HT-29 (cell line): Measurements from ENCODE around the gene PCDHB9. TPM values are rescaled to one million over a fixed set of nuclear protein-coding genes. Genes with fewer than 3 reads are reported as not detected.
"Not testable (repeated sequence)": the region's sequence is repeated elsewhere in the genome, so short reads cannot be mapped to it uniquely, and the experiment has no call there.

Experiments used
- DNase-seq: peaks from one replicate; pipeline ENCODE4 v3.0.0-alpha.2; 2015; ENCODE audit warnings: low spot score
- total RNA-seq: library from RNA; depleted of rRNA; stranded (reverse); fragments of >200 nt; shearing (Covaris generic); gene quantifications from 2 replicates; pipeline ENCODE4 v1.2.3, GENCODE V29; 2014; rRNA removed

The PCDHB9 gene
- 0.03 and 0.25 TPM in 2 replicates for total RNA-seq

DNA sequence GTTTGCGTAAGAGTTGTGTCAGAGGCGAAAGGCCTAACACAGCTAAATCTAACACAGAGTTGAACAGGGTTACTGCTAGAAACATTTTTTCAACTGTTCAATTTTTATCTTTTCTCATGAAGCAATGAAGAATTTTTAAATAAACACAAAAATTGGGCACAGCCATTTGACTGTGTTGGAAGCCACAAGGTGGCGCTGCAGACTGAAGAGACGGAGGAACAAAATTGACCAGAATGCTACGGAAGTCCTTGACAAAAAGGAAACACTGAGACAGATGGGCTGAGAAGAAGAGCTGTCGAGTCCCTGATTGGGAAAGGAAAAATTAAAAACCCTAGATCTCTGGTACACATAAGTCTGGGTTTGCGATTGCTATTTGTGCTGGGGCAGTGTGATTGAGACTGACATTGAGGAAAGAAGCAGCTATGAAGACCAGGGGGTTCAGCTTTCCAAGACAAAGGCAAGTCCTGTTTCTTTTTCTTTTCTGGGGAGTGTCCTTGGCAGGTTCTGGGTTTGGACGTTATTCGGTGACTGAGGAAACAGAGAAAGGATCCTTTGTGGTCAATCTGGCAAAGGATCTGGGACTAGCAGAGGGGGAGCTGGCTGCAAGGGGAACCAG lies at the start of gene PCDHB9:
Gene PCDHB9 (plus strand): TSS at position 265 of the 616 bp plus-strand sequence. CDS start 158 bp downstream, at position 423.
- no peak for DNase-seq

DNA sequence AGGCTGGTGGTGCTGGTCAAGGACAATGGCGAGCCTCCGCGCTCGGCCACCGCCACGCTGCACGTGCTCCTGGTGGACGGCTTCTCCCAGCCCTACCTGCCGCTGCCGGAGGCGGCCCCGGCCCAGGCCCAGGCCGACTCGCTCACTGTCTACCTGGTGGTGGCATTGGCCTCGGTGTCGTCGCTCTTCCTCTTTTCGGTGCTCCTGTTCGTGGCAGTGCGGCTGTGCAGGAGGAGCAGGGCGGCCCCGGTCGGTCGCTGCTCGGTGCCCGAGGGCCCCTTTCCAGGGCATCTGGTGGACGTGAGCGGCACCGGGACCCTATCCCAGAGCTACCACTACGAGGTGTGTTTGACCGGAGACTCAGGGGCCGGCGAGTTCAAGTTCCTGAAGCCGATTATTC lies 49.6 kb upstream of the PCDHB9 start:
- DNase-seq: not testable (repeated sequence)

DNA sequence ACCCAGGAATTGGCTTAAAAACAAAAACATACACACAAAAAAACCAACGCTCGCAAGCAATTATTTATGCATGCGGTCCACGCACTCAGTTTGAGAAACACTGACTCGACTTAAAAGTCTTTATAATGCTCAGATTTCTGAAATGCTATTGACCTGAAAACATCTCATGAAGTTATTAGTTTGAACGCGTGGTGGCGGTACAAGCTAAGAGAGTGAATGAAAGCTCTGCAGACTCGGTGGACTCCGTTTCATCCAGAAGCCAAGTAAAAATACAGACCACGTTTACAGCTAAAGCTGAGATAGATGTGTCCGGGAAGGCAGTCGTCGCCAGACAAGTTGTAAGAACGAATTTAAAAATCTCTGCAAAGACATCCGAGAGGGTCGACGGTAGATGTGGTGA lies 37.1 kb upstream of the PCDHB9 start, which contains the start of gene PCDHB6:
Gene PCDHB6 (plus strand): TSS at position 246 of the 400 bp plus-strand sequence. CDS start 201 bp downstream, outside the sequence.
- no peak for DNase-seq

DNA sequence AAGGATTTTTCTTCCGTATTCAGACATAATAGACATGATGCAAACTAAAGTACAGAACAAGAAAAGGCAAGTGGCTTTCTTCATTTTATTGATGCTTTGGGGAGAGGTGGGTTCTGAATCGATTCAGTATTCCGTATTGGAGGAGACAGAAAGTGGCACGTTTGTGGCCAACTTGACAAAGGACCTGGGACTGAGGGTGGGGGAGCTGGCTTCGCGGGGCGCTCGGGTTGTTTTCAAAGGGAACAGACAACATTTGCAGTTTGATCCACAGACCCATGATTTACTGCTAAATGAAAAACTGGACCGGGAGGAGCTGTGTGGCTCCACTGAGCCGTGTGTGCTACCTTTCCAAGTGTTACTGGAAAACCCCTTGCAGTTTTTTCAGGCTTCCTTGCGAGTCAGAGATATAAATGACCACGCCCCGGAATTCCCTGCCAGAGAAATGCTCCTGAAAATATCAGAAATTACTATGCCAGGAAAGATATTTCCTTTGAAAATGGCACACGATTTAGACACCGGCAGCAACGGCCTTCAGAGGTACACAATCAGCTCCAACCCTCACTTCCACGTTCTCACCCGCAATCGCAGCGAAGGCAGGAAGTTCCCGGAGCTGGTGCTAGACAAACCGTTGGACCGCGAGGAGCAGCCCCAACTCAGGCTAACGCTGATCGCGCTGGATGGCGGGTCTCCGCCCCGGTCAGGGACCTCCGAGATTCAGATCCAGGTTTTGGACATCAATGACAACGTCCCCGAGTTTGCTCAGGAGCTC lies 36.6 kb upstream of the PCDHB9 start:
- DNase-seq: no peak

DNA sequence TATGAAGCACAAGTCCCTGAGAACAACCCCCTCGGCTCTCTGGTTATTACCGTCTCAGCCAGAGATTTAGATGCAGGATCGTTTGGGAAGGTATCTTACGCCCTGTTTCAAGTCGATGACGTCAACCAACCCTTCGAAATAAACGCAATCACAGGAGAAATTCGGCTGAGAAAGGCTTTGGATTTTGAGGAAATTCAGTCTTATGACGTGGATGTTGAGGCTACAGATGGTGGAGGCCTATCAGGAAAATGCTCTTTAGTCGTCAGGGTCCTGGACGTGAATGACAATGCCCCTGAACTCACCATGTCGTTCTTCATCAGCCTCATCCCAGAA lies 36.0 kb upstream of the PCDHB9 start:
- no peak for DNase-seq

DNA sequence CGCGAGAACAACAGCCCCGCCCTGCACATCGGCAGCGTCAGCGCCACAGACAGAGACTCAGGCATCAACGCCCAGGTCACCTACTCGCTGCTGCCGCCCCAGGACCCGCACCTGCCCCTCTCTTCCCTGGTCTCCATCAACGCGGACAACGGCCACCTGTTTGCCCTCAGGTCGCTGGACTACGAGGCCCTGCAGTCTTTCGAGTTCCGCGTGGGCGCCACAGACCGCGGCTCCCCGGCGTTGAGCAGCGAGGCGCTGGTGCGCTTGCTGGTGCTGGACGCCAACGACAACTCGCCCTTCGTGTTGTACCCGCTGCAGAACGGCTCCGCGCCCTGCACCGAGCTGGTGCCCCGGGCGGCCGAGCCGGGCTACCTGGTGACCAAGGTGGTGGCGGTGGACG lies 35.3 kb upstream of the PCDHB9 start:
- DNase-seq: not testable (repeated sequence)

DNA sequence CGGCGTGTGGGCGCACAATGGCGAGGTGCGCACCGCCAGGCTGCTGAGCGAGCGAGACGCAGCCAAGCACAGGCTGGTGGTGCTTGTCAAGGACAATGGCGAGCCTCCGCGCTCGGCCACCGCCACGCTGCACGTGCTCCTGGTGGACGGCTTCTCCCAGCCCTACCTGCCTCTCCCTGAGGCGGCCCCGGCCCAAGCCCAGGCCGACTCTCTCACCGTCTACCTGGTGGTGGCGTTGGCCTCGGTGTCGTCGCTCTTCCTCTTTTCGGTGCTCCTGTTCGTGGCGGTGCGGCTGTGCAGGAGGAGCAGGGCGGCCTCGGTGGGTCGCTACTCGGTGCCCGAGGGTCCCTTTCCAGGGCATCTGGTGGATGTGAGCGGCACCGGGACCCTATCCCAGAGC lies 34.9 kb upstream of the PCDHB9 start:
- DNase-seq: not testable (repeated sequence)

DNA sequence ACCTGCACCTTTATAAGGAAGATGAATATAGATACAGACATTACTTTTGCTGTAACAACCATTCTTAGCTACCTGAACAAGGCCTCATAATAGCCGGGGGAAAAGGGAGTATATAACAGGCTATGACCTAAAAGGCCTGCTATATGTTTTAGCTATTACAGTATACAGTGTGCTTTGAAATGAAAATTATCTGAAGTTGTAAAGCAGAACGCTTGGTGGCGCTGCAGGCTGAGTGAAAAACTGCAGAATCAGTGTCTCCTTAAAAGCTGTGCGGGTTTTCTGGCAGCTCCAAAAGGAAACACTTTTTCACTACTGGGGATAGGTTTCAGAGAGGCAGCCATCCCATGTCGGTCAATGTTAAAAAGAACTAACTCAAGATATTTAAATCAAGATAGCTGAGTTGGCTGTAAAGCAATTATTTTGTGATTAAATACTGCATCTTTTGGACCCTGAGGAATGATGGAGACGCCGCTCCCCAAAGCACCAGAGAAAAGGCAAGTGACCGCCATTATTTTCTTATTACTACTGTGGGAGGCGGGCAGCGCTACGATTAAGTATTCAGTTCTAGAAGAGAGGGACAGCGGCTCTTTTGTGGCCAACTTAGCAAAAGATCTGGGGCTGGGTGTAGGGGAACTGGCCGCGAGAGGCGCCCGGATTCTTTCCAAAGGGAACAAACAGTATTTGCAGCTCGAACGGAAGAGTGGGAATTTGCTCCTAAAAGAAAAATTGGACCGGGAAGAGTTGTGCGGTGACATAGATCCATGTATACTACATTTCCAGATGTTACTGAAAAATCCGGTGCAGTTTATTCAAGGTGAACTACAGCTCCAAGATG lies 31.2 kb upstream of the PCDHB9 start:
- no peak for DNase-seq

DNA sequence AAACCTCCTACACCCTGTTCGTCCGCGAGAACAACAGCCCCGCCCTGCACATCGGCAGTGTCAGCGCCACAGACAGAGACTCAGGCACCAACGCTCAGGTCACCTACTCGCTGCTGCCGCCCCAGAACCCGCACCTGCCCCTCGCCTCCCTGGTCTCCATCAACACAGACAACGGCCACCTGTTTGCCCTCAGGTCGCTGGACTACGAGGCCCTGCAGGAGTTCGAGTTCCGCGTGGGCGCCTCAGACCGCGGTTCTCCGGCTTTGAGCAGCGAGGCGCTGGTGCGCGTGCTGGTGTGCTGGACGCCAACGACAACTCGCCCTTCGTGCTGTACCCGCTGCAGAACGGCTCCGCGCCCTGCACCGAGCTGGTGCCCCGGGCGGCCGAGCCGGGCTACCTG lies 29.6 kb upstream of the PCDHB9 start:
- not testable (repeated sequence) for DNase-seq

DNA sequence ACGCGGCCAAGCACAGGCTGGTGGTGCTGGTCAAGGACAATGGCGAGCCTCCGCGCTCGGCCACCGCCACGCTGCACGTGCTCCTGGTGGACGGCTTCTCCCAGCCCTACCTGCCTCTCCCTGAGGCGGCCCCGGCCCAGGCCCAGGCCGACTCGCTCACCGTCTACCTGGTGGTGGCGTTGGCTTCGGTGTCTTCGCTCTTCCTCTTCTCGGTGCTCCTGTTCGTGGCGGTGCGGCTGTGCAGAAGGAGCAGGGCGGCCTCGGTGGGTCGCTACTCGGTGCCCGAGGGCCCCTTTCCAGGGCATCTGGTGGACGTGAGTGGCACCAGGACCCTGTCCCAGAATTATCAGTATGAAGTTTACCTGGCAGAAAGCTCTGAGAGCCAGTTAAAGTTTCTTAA lies 29.1 kb upstream of the PCDHB9 start:
- DNase-seq: not testable (repeated sequence)

DNA sequence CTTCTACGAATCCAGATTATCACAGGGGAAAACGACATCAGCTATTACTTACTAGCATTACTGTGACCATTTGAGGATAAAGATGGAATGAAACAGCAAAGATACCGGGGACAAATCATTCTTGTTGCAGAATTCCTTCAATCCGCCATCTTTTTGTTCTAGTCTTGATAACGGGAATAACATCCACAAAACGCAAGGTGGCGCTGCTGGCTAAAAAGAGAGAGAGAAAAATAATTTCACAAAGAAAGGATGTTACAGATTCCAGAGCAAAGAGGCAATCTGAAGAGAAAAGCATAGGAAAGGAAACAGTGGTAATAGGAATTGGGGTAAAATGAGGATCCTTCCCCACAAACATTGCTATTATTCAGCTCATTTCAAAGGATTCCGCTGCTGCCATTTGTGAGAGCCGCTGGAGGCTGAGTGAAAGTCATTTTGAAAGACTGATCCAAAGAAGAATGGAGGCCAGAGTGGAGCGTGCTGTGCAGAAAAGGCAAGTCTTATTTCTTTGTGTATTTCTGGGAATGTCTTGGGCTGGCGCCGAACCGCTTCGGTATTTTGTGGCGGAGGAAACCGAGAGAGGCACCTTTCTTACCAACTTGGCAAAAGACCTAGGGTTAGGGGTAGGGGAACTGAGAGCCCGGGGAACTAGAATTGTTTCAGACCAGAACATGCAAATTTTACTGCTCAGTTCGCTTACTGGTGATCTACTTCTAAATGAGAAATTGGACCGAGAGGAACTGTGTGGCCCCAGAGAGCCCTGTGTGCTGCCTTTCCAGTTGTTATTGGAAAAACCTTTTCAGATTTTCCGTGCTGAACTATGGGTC lies 14.4 kb upstream of the PCDHB9 start, which contains the start of gene PCDHB7:
Gene PCDHB7 (plus strand): TSS at position 264 of the 824 bp plus-strand sequence. CDS start 192 bp downstream, at position 456.
- DNase-seq: peak; percentile 16

DNA sequence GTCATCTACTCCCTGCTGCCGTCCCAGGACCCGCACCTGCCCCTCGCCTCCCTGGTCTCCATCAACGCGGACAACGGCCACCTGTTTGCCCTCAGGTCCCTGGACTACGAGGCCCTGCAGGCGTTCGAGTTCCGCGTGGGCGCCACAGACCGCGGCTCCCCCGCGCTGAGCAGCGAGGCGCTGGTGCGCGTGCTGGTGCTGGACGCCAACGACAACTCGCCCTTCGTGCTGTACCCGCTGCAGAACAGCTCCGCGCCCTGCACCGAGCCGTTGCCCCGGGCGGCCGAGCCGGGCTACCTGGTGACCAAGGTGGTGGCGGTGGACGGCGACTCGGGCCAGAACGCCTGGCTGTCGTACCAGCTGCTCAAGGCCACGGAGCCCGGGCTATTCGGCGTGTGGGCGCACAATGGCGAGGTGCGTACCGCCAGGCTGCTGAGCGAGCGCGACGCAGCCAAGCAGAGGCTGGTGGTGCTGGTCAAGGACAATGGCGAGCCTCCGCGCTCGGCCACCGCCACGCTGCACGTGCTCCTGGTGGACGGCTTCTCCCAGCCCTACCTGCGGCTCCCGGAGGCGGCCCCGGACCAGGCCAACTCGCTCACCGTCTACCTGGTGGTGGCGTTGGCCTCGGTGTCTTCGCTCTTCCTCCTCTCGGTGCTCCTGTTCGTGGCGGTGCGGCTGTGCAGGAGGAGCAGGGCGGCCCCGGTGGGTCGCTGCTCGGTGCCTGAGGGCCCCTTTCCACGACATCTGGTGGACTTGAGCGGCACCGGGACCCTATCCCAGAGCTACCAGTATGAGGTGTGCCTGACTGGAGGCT lies 12.5 kb upstream of the PCDHB9 start:
- DNase-seq: not testable (repeated sequence)

DNA sequence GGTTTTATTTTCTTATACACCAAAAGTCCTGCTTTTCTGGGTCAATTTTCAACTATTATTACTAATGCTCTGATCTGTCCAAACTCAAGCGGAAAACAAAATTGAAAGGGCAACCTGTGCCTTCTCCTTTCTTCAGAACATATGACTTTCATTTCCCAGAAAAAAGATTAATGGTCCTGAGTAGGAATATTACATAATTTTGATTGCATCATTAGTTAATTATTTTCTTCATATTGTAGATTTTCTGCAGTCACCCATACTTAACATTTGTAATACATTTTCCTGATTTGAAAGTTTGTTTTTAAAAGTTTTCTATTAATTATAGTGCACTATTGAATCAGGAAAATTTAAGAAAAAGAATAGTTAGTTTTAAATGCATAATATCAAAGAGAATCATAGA lies 11.0 kb upstream of the PCDHB9 start:
- no peak for DNase-seq

DNA sequence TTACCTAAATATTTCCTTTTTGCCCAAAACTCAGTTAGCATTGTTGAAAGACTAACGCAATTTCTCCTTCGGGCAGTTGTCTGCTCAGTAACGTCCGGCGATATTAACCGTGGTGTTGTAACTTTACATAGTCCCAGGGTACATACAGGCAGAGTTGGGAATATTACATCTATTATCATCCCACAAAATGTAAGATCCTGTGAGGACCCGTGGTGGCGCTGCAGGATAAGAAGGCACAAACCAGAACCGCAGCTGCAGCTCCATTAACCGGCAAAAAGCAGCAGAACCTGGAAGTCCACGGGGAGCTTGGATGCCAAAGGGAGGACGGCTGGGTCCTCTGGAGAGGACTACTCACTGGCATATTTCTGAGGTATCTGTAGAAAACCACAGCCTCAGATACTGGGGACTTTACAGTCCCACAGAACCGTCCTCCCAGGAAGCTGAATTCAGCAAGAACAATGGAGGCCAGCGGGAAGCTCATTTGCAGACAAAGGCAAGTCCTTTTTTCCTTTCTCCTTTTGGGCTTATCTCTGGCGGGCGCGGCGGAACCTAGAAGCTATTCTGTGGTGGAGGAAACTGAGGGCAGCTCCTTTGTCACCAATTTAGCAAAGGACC lies 9.3 kb upstream of the PCDHB9 start, which contains the start of gene PCDHB8:
Gene PCDHB8 (plus strand): TSS at position 214 of the 615 bp plus-strand sequence. CDS start 245 bp downstream, at position 459.
- DNase-seq: not testable (repeated sequence)

DNA sequence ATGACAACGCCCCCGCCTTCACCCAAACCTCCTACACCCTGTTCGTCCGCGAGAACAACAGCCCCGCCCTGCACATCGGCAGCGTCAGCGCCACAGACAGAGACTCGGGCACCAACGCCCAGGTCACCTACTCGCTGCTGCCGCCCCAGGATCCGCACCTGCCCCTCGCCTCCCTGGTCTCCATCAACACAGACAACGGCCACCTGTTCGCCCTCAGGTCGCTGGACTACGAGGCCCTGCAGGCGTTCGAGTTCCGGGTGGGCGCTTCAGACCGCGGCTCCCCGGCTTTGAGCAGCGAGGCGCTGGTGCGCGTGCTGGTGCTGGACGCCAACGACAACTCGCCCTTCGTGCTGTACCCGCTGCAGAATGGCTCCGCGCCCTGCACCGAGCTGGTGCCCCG lies 7.6 kb upstream of the PCDHB9 start:
- DNase-seq: not testable (repeated sequence)

DNA sequence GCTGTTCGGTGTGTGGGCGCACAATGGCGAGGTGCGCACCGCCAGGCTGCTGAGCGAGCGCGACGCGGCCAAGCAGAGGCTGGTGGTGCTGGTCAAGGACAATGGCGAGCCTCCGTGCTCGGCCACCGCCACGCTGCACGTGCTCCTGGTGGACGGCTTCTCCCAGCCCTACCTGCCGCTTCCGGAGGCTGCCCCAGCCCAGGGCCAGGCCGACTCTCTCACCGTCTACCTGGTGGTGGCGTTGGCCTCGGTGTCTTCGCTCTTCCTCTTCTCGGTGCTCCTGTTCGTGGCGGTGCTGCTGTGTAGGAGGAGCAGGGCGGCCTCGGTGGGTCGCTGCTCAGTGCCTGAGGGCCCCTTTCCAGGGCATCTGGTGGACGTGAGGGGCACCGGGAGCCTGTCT lies 7.1 kb upstream of the PCDHB9 start:
- not testable (repeated sequence) for DNase-seq

DNA sequence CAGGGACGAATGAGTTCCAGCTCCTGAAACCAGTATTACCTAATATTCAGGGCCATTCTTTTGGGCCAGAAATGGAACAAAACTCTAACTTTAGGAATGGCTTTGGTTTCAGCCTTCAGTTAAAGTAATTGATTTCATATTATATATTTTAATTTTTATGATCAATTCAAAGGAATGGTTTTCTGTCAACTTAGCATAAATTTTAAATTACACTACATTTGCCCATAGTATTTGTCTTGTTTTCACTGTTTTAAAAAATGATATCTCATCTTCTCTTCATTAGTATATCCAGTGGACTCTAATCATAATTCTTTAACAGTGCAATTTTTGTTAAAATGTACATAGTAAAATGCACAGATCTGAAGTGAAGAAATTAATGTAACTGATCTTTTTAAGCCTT lies 6.6 kb upstream of the PCDHB9 start:
- no peak for DNase-seq

DNA sequence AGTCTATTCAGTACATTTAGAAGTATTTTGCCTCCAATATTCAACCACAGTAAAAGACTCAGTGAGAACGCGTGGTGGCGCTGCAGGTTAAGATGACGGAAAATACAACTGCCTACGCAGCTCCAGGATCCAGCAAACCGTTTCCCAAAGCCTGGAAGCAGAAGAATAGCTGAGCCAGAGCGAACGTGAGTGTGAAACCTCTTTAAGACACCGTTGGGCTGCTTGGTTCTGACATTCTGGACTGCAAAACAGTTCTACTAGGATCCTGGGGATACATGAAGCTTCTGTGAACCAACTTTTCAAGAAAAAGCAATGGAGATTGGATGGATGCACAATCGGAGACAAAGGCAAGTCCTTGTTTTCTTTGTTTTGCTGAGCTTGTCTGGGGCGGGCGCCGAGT lies 4.7 kb upstream of the PCDHB9 start, which contains the start of gene PCDHB16:
Gene PCDHB16 (plus strand): TSS at position 140 of the 400 bp plus-strand sequence. CDS start 173 bp downstream, at position 313.
- peak; percentile 35 for DNase-seq

DNA sequence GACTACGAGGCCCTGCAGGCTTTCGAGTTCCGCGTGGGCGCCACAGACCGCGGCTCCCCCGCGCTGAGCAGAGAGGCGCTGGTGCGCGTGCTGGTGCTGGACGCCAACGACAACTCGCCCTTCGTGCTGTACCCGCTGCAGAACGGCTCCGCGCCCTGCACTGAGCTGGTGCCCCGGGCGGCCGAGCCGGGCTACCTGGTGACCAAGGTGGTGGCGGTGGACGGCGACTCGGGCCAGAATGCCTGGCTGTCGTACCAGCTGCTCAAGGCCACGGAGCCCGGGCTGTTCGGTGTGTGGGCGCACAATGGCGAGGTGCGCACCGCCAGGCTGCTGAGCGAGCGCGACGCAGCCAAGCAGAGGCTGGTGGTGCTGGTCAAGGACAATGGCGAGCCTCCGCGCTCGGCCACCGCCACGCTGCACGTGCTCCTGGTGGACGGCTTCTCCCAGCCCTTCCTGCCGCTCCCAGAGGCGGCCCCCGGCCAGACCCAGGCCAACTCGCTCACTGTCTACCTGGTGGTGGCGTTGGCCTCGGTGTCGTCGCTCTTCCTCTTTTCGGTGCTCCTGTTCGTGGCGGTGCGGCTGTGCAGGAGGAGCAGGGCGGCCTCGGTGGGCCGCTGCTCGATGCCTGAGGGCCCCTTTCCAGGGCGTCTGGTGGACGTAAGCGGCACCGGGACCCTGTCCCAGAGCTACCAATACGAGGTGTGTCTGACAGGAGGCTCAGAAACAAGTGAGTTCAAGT lies 2.7 kb upstream of the PCDHB9 start:
- not testable (repeated sequence) for DNase-seq
